ENCODE results near the gene WDR46. TPM values are rescaled to one million over a fixed set of nuclear protein-coding genes. Genes with fewer than 3 reads are reported as not detected.

WDR46 gene
- total and polyA plus RNA-seq, 7 donors, result 15.3 to 51.2 (median 35.7) TPM

DNA sequence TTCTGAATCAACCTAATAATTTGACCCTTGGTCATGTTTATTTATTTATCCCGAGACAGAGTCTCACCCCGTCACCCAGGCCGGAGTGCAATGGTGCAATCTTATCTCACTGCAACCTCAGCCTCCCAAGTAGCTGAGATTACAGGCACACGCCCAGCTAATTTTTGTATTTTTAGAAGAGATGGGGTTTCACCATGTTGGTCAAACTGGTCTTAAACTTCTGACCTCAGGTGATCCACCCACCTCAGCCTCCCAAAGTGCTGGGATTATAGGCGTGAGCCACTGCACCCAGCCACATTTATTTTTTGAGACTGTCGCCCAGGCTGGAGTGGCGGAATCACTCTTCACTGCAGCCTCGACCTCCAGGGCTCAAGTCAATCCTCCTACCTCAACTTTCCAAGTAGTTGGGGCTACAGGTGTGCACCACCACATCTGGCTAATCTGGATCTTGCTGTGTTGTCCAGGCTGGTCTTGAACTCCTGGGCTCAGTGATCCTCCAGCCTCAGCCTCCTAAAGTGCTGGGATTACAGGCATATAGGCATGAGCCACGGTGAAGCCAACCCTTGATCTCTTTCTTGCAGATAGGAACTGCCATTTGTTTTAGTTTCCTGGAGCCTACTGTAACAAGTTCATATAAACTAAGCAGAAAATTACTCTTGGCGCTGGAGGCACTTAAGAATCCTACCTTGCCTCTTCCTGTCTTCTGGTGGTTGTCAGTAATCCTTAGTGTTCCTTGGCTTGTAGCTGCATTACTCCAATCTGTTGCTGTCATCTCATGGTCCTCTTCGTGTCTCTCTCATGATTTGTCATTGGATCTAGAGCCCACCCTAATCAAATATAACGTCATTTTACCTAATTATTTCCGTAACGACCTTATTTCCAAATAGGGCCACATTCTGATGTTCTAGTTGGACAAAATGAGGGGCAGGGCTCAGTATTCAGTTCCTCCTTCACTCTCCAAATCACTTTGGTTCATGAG, 14.8 kb downstream of the WDR46 start:
- intact Hi-C loops (cut with DNase I), result loop anchor here (5.0 to 10.0 kb wide), 3 partner anchors 72 to 1609 kb away; partner anchors contain the start of genes C6orf47, CSNK2B, GPANK1 and HSD17B8
- no peaks in the 10 kb centered on the region for H3K27me3 ChIP-seq
- peaks cover 0 to 74% (median 70%) of the 10 kb centered on the region in 4 donors for H3K4me1 ChIP-seq
- peak overlapping the region in 1 of 4 donors; percentile 5 for H3K27ac ChIP-seq
- TF ChIP-seq, protein P1, sequence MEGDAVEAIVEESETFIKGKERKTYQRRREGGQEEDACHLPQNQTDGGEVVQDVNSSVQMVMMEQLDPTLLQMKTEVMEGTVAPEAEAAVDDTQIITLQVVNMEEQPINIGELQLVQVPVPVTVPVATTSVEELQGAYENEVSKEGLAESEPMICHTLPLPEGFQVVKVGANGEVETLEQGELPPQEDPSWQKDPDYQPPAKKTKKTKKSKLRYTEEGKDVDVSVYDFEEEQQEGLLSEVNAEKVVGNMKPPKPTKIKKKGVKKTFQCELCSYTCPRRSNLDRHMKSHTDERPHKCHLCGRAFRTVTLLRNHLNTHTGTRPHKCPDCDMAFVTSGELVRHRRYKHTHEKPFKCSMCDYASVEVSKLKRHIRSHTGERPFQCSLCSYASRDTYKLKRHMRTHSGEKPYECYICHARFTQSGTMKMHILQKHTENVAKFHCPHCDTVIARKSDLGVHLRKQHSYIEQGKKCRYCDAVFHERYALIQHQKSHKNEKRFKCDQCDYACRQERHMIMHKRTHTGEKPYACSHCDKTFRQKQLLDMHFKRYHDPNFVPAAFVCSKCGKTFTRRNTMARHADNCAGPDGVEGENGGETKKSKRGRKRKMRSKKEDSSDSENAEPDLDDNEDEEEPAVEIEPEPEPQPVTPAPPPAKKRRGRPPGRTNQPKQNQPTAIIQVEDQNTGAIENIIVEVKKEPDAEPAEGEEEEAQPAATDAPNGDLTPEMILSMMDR (IDR thresholded peaks at IDR 0.05), result no peak
- TF ChIP-seq POLR2AphosphoS5 (IDR thresholded peaks at IDR 0.05) (no peak), POLR2A (IDR thresholded peaks at IDR 0.05) (no peak)
- 23 to 62% methylated on average over 14 of the region's 14 CpGs for WGBS, 2 donors
- peaks cover 6 to 48% (median 18%) of the 10 kb centered on the region in 4 donors for H3K36me3 ChIP-seq
- no peaks in the 10 kb centered on the region for H3K9me3 ChIP-seq
- H3K4me3 ChIP-seq, result no peak overlapping the region
- no peak for DNase-seq

DNA sequence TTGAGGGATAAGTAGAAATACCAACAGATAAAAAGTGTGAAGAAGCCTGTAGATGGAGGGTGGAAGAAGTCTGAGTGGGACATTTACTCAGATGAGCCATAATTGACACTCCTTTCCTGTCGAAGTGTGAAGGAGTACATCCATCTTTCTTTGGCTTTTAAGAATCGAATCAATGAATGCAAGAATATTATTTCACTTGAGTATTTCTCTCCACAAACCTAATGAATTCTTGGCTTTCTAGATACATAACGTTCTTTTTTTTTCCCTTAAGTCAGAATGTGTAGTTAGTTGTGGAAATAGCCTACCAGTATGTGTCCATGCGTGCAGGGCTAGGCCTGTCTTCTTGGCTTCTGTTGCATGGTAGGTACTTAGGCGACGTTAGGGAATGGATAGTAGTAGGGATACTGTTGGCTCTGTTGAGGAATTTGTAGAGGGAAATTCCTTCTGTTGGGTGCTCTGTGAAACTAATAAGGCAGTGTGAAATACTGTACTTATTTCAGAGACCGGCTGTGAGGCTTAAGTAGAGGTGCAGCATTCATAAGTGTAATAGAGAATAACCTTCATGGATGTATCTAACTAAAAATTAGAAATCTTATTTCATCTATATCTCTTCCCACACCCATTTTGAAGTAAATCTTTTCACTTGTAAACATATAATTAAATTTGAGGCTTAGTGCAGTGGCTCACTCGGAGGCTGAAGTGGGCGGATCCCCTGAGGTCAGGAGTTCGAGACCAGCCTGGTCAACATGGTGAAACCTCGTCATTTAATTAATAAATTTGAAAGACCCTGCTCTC, 15.7 kb downstream of the WDR46 start:
- H3K27me3 ChIP-seq, result no peaks in the 10 kb centered on the region
- H3K9me3 ChIP-seq, result no peaks in the 10 kb centered on the region
- WGBS, 2 donors, result 18 to 51% methylated on average over 11 of the region's 11 CpGs
- no peak for TF ChIP-seq POLR2AphosphoS5 (IDR thresholded peaks at IDR 0.05)
- TF ChIP-seq EP300 (IDR thresholded peaks at IDR 0.05), result no peak
- TF ChIP-seq, protein P1 (IDR thresholded peaks at IDR 0.05), result no peak
- no peak for TF ChIP-seq POLR2A (IDR thresholded peaks at IDR 0.05)
- no peak for DNase-seq
- H3K4me1 ChIP-seq, result peaks cover 0 to 73% (median 69%) of the 10 kb centered on the region in 4 donors
- intact Hi-C loops (cut with DNase I), result loop anchor here (5.0 to 10.0 kb wide), 3 partner anchors 71 to 1609 kb away; partner anchors contain the start of genes C6orf47, CSNK2B, GPANK1 and HSD17B8
- peak overlapping the region; percentile 89 to 96 (median 90) for H3K27ac ChIP-seq
- H3K4me3 ChIP-seq, result peak overlapping the region in 1 of 4 donors; percentile 73
- peaks cover 6 to 49% (median 25%) of the 10 kb centered on the region in 4 donors for H3K36me3 ChIP-seq

DNA sequence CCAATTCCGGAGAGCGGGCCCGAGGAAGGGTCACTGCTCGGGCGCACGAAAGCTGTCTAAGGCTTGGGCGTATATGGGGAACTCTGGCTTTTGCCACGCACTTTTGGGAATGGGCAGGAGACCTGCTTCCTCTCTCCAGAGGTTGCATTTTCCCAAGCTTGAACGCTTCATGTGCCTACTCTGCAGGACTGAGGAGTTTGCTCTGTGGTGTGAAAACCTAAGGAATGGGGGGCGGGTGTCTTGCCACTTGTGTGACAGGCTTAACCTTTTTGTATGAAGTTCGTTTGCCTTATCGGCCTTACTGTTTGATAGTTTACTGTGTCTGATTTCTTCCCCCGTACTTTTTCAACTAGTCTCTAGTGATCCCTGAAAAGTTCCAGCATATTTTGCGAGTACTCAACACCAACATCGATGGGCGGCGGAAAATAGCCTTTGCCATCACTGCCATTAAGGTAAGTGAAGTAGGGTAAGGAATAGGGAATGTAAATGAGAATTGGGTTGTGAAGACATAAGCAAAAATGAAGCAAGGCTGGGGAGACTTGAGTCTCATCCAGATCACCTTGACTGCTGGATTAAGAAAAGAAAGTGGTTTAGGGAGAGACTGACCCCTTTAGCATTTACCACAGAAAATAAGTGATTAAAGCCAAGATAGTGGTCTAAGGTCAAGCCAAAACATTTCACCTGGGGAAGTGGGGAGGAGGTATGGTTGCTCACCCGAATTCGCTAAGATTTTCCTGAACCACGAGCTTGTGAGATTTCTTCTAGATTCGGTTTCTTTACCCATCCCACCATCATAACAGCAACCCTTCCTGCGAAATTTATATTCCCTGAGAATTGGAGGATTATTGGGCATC, 16.5 kb downstream of the WDR46 start:
- no peaks in the 10 kb centered on the region for H3K9me3 ChIP-seq
- WGBS, 2 donors, result 3 to 10% methylated on average over 22 of the region's 22 CpGs
- no peaks in the 10 kb centered on the region for H3K27me3 ChIP-seq
- peak overlapping the region; percentile 89 to 96 (median 90) for H3K27ac ChIP-seq
- DNase-seq, result no peak
- peaks cover 12 to 57% (median 32%) of the 10 kb centered on the region in 4 donors for H3K36me3 ChIP-seq
- peak overlapping the region; percentile 56 to 88 (median 72) for H3K4me3 ChIP-seq
- TF ChIP-seq POLR2AphosphoS5 (IDR thresholded peaks at IDR 0.05) (no peak), POLR2A (IDR thresholded peaks at IDR 0.05) (no peak)
- H3K4me1 ChIP-seq, result peaks cover 0 to 64% (median 61%) of the 10 kb centered on the region in 4 donors
- intact Hi-C loops (cut with DNase I), result loop anchor here (5.0 to 10.0 kb wide), 3 partner anchors 70 to 1608 kb away; partner anchors contain the start of genes C6orf47, CSNK2B, GPANK1 and HSD17B8

DNA sequence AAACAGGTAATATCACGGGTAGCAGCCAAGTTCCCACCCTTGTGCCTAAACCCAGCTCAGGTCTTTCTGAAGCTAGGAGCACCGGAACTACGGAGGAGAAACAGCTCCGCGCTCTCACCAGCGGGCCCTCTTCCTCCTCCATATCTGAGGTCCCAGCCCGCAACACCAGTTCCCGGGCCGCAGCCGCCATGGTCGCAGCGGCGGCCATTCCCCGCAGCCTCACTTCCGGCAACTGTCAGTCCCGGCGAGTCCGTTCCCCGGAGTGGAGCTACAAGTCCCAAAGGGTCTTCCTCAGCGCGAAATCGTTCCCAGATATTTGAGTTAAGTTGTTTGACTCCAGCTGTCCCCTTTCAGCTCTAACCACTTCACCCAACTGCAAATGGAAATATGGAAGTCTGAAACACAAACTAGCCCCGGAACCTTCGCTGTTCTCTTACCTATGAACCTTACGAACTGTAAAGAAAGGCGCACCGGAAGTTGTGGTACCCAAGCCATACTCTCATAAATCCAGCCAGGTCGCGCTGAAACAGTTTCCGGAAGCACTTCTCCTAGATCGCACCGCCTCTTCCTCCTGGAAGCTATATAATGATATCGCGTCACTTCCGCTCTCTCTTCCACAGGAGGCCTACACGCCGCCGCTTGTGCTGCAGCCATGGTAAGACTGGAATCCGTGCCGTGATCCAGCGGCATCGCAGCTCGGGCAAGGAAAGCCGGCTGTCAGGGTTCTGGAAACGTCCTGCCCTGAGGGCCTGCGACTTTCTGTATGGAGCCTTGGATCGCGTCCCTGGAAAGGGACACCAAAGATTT, 17.4 kb downstream of the WDR46 start, which contains the start of the genes RPS18 and VPS52:
RPS18 (plus strand) TSS at position 608 of the 807 bp plus-strand sequence; CDS start at position 653, 45 bp downstream.
VPS52 (minus strand) TSS at position 409 of the 807 bp plus-strand sequence; CDS start at position 208, 201 bp downstream.
- Histone ChIP-seq H3K4me1 (peaks cover 0 to 61% (median 57%) of the 10 kb centered on the region in 4 donors), H3K4me3 (peak within 1 kb of the TSS; percentile 56 to 88 (median 72)), H3K27ac (peak within 1 kb of the TSS; percentile 89 to 96 (median 90)), H3K36me3 (peaks cover 18 to 65% (median 40%) of the 10 kb centered on the region in 4 donors), H3K9me3 (no peaks in the 10 kb centered on the region), H3K27me3 (no peaks in the 10 kb centered on the region)
- intact Hi-C loops (cut with DNase I), result loop anchor here (5.0 to 10.0 kb wide), 3 partner anchors 69 to 1607 kb away; partner anchors contain the start of genes C6orf47, CSNK2B, GPANK1 and HSD17B8
- 0% methylated on average over 48 of the region's 48 CpGs for WGBS, 2 donors
- TF ChIP-seq POLR2AphosphoS5 (IDR thresholded peaks at IDR 0.05), result peak; percentile 99 to 100 (median 99)
- peak in 1 of 4 donors; percentile 11 for TF ChIP-seq EP300 (IDR thresholded peaks at IDR 0.05)
- TF ChIP-seq, protein P1 (IDR thresholded peaks at IDR 0.05), result no peak
- peak; percentile 96 to 98 for TF ChIP-seq POLR2A (IDR thresholded peaks at IDR 0.05)
- peak; percentile 99 for DNase-seq

Measured in sigmoid colon (tissue), 7 donors.